ENCODE measurements around the gene WNT2.

DNA sequence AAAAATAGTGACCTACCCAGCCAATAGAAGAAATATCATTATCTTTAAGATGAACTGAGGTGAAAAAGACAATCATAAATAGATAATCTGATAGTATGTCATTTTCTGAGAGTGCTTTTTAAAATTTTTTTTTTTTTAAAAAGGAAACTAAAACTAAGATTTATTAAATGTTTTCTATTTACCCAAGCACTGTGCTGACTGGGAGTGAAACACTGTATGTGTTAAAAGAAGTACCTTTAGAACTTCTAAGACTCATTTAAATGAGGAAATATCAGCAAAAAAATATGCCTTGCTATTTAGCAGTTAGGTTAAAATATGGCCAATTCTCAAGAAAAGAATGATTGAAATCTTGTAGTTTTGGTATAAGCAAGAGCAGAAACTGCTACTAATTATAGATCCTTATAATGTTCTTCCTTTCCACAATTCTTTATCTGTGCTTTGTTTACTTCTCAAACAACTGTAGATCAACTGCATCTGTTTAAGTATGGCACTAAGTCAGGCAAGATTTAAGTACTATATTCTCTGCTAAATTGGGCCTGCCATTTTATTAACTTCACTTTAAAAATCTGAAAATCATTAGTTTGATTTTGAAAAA is 39.5 kb upstream of the WNT2 start:
- TF ChIP-seq, protein P1, sequence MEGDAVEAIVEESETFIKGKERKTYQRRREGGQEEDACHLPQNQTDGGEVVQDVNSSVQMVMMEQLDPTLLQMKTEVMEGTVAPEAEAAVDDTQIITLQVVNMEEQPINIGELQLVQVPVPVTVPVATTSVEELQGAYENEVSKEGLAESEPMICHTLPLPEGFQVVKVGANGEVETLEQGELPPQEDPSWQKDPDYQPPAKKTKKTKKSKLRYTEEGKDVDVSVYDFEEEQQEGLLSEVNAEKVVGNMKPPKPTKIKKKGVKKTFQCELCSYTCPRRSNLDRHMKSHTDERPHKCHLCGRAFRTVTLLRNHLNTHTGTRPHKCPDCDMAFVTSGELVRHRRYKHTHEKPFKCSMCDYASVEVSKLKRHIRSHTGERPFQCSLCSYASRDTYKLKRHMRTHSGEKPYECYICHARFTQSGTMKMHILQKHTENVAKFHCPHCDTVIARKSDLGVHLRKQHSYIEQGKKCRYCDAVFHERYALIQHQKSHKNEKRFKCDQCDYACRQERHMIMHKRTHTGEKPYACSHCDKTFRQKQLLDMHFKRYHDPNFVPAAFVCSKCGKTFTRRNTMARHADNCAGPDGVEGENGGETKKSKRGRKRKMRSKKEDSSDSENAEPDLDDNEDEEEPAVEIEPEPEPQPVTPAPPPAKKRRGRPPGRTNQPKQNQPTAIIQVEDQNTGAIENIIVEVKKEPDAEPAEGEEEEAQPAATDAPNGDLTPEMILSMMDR (IDR thresholded peaks at IDR 0.05) = no peak
- no peak for TF ChIP-seq POLR2A (IDR thresholded peaks at IDR 0.05; ENCODE audit: low read depth)
- TF ChIP-seq POLR2AphosphoS5 (IDR thresholded peaks at IDR 0.05) = no peak
- no peak for TF ChIP-seq EP300 (IDR thresholded peaks at IDR 0.05)
